T follicular helper cell (primary cell): ENCODE measurements around the gene AP3B1.

Experiments
- DNase-seq: peaks from one replicate; pipeline ENCODE4 v3.0.0-alpha.2; 2020; ENCODE audit warnings: low read depth

AP3B1 gene

DNA sequence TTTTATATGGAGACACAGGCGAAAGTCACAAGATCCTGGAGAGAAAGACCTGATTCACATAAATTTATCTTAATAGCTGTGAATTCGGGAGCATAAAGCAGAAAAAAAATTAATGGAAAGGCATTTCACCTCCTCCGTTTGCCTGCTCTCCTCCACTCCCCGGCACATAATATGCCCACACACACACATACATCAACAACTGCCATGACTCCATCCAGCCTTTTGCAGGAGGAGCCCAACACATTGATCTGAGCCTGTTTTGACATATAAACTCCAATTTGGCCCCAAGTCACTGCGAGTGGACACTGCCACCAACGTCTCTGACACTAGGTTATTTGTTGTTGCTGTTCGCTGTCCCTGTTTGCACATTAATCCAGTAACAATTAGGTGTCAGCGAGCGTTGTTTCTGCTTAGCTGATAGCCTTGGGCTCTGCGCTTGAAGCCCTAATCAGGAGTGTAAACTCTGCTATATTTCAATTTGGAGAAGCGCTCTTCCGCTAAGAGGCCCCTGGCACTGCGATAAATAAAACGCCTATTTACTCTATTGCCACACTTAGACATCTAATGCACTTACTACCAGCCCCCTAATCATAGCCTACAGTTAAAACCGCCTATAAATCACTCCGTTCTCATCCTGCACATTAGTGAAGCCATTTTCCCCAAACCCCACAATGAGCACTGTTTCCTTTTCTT, 322.6 kb downstream of the AP3B1 start:
- no peak for DNase-seq

DNA sequence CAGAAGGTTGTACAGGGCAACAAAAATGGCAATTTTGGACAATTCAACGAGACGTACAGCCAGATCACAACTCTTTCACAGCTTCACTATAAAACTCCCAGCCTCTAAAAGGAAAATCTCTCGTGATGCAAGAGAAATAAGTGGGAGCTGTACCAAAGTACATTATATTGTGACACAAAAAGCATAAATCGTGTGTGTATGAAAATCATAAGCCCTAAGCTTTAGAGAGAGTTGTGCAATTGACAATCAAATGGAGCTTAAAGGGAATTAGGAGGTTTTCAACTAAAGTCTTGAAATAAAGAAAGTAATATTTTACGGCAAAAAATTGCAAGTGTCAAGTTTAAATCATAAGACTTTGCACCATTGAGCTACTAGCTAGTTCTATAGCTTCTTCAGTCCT, 323.6 kb downstream of the AP3B1 start:
- DNase-seq = no peak

DNA sequence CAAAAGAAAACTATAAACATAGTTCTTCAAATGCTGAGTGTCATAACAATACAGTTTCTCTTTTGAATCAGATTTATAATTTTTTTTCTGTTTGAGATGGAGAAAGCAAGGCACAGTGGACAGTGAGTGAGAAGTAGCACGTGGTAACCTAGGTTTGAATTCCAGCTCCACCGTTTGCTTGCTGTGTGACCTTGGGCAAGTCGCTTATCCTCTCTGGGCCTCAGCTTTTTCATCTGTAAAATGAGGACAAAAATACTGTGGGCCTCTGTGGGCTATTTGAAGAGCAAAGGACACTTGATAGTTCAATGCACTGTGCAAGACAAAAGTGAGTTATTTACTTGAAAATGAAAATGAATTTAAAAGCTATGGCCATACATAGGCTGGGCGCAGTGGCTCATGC, 330.7 kb downstream of the AP3B1 start:
- DNase-seq = no peak

DNA sequence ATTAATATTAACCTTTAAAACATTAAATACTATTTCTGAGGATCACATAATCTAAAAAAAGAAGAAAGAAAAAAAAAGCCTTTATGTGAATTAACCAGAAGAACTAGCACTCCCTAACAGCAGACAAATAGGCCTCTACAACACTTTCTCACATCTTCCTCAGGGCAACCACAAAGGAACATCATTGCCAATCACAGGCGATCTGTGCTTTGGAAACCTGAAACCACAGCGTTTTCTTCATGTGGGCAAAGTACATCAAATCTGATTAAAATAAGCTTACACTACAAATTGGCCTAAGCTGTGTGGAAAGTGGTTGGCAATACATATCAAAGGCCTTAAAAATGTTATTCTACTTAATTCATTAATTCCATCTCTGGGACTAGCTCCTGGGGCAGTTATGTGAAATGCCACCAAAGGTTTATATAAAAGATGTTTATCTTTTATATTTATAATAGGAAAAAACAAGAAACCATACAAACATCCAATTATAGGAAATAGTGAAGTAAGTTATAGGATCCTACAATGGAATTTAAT, 333.6 kb downstream of the AP3B1 start:
- no peak for DNase-seq

DNA sequence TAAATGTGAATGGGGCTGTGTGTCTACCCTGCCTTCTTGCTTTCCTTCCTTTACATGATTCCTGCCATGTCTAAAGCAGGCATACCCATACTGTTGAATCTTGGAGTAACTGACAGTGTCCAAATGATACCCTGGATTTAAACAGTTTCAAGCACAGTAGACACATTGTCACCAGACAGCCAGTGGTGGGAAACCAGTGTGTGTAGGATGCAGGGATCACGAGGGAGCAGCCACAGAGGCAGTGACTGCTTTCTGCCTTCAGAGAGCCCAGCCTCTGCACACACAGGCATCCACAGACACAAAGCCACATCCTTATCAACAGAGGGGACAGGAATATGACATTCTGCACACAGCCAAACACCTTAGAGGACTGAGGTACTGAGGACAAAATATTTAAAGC, 334.2 kb downstream of the AP3B1 start:
- DNase-seq = no peak

DNA sequence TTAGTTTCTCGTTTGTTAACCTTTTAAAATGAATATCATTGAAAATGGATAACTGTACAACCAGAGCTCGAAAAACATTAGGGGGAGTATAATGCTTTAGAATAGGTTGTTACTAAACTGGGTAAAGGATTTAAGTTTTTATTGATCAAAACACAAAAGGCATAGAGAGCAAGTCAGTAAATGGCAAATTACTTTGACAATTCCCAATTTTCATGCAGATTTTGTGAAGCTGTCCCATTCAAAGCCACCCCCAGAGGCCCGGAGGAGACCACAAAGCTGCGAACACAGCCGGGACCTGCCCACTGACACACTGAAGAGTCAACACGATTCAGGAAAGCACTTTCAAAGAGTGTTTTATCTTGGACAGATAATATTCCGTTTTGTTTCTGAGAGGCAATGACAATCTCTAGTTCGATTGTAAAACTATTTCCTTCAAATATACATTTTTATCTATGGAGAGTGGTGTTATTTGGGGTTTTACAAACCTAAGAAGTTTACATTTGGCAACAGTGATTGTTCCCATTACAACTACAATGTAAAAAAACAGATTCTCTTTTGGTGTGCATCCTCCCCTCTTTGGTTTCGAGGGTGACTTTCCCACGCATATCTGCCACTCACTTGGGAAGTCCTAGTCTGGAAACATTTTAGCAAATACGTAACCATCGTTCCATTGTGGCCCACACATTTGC, 335.7 kb downstream of the AP3B1 start:
- DNase-seq = no peak

DNA sequence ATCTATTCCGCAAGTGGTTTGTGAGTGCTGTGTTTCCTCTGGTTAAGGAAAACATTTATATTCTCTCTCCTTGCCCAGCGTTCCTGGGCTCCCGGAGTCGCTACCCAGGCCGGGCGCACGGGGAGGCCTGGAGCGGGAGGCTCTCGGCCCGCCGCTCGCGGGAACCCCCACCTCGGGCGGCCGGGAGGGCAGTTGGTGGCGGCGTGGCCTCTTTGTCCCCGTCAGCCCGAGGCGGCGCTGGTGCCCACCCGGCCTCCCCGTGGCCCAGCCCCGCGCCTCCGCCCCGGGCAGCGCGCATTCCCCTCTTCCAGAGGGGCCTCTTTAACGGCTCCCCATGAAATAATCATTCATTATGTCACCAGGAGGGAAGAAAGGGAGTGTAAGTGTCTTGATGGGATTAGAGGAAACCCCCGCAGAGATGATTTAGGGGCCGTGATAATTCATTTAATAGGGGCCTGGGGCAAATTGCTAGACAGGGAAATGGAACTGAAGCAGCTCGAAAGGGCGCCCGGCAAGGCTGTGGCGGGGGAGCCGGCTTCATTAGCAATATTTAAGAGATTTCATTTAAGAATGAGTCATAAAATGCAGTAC, 336.5 kb downstream of the AP3B1 start:
- no peak for DNase-seq

DNA sequence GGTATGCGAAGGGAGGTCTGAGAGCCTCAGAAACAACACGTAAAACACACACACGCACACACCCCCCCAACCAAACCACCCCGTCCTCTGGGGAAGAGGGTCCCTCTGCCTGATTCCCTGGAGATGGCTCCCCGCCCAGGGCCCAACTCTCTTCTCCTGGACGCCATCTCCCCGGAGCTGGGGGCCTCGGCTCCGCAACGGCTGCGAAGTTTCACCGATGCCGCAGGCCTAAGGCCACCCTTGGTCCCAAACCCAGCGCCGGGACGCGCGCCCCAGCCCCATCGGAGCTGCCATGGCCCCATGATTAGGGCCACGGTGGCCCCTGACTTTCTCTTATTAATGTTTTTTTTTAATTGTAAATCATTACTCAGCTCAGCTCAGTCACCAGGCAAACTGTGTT, 337.0 kb downstream of the AP3B1 start:
- DNase-seq = no peak

DNA sequence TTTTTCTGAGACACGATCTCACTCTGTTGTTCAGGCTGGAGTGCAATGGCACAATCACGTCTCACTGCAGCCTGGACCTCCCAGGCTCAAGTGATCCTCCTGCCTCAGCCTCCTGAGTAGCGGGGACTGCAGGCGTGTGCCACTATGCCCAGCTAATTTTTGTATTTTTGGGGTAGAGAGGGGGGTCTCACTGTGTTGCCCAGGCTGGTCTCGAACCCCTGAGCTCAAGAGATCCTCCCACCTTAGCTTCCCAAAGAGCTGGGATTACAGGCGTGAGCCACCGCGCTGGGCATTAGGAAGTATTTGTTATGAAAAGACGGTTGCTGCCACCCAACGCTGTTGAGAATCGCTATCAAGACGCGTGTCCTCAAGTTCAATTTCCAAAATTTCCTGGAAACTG, 337.4 kb downstream of the AP3B1 start:
- no peak for DNase-seq

DNA sequence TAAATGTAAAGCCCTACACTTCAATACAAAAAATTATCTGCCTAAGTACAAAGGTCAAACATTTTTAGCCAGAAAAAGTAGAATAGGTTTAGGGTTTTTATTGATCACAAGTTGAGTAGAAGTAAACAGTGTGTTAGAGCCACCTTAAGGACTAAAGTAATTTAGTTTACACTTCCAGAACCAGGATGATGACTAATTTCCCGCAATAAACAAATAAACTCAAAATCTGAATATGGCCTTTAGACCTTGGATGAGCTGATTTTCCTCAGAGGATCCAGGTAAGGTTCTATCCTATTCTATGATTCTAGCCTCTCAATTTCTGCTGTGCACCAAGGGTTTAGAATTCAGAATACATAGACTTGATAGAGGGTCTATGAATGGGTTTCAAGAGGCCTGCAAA, 338.9 kb downstream of the AP3B1 start:
- DNase-seq = no peak

DNA sequence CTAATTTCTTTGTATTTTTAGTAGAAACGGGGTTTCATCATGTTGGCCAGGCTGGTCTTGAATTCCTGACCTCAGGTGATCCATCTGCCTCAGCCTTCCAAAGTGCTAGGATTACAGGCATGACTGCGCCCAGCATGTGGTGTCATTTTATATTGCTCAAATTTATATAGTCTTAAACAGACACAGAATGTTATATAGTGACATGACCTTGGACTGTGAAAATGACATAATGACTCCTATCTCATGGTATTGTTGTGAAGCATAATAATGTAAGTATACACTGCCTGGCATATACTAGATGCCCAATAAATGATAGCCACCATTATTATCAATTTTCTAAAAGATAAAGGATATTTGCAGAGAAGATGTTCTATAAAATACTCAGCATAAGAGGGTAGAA, 341.1 kb downstream of the AP3B1 start:
- no peak for DNase-seq

DNA sequence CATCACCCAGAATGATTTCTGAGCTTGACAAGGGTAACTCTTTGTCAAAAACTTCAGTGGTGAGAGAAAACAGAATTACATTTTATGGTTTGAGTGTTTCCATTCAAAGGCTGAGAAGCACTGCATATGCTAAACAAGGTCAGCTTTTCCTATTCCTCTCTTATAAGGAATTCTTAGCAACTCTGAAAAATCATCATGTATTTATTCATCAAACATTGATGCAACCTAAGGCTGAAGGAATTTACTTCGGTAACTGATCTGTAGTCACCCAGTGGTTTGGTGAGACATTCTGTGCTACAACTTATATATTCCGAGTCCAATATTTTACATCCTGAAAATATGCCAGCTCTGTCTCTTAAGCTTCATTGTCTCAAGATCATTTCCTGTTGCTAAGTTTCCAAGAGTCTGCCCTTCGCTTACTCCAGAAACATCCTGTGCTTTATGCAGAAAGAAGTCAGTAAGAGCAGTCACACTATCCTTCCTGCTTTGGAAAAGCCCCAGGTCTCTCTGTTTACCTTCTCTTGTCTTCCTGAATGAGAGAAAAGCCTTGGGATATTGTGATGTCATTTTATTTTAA, 341.8 kb downstream of the AP3B1 start:
- DNase-seq = no peak
